GM19023 (cell line): ENCODE measurements around the gene MYOM1.
"Not testable (repeated sequence)": the region's sequence is repeated elsewhere in the genome, so short reads cannot be mapped to it uniquely, and the experiment has no call there.

Source experiments
- ATAC-seq: cut with Tn5 transposase; IDR thresholded peaks from one replicate; pipeline ENCODE4 v1.9.1; 2021; ENCODE audit warnings: mild to moderate bottlenecking, moderate library complexity; ENCODE audit not compliant: unreplicated experiment

The MYOM1 gene

DNA sequence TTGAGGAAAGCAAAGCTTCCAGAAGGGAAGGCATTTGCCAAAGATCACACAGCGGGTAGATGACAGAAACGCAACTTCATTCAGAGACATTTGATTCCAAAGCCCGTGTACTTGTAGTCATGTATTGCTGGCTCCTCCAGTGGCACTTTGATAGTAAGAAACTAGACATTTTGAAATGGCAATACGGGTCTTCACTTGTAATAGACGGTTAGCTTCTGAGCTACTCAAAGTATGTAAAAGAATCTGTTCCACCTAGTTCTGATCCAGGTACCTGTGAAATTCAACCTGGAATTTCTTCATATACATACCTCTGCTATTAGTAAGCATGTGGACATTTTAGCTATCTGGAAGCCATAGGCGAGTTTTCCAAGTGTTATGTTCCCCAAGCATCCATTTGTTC, 1.7 kb upstream of the MYOM1 start:
- ATAC-seq: no peak

DNA sequence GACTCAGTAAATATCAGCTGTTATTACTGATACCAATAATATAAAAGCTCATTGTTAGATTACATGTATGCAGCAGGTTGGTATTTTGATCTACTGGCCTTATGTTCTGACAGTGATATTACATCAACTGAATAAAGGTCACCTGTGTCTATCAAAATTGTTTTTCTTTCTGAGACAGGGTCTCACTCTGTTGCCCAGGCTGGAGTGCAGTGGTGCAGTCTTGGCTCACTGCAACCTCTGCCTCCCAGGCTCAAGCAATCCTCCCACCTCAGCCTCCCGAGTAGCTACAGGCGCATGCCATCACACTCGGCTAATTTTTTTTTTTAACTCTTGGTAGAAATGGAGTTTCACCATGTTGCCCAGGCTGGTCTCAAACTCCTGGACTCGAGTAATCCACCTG, 1.1 kb upstream of the MYOM1 start:
- not testable (repeated sequence) for ATAC-seq

DNA sequence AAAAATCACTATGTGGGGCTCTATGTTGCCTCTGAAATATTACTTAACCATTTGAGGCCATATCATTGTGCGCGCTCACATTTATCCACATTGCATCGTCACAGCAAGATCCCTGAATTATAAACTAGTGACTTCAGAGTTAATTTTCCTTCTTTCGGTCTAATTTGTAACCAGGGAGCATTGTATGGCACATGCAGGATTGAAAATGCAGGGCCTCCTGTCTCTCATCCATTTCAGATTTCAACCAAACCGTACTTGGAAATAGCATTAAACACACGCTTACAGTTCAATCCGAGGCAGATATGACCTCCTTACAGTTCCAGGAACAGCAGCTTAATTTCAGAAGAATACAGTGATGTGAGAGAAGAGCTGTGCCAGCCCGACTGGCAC, 532 bp downstream of the MYOM1 start:
- ATAC-seq: no peak

DNA sequence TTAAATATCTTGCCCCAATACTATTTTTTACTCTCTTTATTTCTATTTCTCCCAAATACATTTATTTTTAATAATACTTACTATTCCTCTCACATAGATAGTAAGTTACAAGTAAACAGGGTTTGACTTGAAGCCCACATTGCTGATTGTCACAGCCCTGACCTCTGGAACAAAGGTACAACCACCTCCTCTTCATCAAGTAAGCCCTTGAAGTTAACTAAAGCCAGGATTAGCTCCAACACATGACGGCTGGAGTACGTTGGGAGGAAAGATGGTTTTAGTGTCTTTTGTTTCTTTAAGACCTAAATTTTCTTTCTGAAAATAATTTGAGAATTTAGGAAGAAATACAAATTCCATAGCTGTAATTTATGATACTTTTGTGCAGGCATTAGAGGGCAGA, 949 bp downstream of the MYOM1 start:
- ATAC-seq: no peak

DNA sequence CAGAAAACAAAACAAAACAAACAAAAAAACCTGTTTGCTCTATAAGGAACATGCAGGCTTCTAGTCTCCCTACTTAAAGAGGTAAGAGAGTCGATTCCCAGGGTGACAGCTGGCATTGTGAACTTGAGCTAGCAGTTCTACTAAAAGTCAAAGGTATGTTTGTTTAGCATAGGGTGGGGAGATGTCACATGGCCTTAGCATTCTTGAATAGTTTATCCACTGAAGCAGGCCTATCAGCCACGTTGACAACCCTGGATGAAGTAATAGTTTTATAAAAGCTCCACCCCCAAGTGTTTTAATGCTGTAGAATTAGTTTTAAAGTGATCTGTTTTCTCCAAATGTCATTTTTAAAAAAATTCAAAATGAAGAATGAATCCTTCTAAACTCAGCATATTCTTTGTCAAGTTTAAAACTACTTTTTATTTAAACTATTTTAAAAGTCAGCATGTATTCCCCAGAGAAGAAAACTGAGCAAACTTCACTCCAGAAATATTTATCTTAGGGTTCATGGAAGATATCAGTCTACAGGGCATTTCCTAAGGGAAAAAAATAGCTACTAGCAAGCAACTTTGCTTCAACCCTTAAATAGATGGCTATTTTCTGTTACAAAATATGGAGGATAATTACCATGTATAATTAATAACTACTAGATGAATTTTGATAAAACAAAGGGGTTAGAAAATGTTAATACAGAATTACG, 1.7 kb downstream of the MYOM1 start:
- no peak for ATAC-seq

DNA sequence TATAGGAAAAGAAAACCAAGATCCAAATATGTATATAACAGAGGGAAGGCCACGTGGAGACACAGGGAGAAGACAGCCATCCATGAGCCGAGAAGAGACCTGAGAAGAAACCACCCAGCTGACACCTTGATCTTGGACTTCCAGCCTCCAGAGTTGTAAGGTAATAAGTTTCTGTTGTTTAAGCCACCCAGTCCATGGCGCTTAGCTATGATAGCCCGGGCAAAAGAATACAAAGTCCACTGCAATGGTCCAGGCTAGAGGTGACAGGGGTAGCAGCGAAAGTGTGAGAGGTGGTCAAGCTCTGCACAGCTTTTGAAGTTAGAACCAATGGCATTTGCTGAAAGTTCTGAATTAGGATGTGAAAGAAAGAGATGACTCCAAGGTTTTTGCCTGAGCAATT, 2.8 kb downstream of the MYOM1 start:
- no peak for ATAC-seq

DNA sequence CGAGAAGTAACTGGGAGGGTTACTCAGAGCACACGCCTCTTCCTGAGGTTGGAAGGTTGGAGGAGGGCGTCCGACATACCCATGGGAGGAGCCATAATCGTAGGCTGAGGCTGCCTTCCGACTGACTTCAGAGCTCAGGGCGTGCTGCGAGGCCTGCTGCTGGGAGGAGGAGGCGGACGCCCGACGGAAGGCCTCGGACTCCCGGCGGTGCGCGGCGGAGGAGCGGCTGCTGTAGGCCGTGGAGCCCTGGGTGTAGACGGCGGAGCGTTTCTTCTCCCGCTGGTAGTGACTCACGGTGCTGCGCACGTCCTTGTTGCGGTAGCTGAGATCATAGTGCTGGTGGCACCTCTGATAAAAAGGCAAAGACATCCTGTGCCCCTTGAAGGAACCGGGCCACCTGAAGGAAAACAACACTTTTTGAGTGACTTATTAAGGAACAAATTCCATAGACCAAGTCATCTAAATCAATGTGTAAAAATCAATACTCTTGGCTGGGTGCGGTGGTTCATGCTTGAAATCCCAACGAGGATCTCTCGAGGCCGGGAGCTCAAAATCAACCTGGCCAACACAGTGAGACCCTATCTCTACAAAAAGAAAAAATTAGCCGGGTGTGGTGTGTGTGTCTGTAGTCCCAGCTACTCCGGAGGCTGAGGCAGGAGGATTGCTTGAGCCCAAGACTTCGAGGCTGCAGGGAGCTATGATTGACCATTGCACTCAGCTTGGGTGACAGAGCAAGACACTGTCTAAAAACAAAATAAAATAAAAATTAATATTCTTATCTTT, 4.7 kb downstream of the MYOM1 start:
- no peak for ATAC-seq

DNA sequence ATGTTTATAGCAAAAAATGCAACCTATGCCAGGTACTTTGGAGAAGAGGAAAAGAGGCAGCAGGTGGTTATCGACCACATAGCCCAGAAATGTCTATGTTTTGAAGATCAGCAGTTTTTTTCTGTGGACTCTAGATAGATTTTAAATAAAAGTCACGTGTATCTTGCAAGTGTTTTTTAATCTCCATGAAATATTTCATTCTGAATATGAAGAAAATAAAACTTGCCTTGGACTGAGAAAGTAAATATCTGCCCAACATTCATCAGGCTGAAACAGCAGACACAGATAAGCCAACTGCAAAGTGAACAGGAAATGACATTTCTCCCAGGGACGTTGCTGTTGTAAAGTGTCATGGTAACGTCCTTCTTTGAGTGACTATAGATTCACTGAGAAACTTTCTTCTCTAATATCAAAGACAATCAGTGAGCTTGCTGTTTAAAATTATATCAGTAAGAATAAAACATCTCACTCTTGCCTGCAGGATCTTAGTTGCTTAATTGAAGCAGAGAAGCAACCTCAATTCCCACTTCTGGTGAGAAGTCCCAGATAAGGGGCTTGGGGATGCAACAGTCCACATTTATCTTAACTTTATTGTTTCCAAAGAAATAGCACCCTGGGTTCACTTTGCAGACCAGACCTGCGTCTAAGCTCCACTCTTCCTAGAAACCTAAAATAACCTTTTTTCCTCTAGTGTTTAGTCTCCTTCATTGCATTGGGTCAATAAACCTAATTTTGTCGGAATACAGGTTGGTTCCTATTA, 6.3 kb downstream of the MYOM1 start:
- ATAC-seq: no peak

DNA sequence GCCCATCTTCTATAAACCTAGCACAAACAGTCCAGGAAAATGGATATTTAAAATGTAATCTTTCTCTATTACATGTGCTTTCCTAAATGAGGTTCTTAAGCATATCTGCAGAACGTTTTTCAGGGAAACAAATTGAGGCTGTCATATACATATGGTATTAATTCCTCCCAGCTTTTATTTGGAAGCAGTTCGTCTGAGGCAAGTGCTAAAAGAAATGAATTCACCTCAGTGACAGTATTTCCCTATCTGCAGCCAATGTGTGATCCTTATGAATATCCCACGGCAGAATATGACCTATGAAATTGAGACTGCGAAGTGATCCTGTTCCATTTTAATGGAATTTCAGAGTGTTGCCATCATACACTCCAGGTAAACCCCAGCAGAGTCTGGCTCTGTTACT, 7.1 kb downstream of the MYOM1 start:
- no peak for ATAC-seq

DNA sequence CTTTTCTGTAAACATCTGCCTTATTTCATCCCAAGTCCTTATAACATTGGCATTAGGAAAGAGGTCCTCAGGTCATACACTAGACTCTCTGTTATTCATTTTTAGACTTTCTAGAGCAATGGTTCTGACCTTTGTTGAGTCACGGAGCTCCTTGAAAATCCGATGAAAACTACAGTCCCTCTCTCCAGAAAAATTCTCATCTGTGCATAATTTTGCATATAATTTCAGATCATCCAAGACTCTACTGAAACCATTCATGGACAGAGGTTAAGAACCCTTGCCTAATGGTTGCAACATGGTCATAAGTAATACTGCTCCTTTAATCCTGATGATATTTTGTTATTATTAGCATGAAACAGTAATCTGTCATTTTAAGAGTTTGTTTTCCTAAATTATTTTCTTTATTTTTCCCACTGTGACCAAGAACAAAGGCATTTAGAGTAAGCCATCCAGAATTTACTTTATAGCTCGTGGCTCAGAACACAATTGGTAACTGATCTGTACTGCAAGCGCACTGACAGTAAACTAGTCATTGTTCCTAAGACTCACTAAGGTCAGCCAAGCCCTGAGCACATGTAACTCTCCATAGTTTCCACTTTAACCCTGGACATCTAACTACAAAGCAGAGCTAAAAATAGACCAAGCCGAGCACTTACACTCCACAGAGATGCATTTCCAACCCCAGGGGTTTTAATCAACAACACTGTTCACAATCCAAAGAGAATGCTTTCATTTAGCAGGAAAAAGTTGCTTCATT, 8.4 kb downstream of the MYOM1 start:
- ATAC-seq: no peak

DNA sequence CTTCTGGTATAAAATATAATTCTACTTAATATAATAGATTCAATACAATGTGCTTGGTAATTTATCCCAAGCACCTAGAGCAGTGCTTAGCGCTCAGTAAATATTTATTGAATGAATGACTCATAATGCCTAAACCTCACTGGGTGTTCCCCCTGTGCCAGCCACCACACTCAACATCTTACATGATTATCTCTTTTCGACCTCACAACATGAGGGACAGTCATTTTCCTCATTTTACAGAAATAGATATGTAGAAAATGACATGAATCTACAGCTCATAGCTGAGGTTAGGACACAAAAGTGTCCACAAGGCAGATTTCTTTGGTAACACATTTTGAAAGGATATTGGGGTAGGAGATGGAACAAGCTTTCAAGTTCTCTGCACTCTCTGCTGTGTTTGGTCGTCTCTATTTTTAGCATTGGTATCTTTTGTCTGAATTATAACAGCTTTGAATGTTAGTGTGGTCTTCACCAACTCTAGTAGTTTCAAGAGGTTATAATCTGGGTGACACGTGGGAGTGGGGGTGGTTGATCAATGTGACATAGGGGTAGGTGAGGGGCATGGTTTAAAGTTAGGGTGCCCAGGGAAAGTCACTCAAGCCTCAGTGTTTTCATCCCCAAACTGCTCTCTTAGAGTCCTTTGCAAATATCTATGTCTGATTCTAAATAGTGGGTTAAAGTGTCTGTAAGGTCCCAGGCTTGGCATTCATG, 9.8 kb downstream of the MYOM1 start:
- ATAC-seq: peak; percentile 84

DNA sequence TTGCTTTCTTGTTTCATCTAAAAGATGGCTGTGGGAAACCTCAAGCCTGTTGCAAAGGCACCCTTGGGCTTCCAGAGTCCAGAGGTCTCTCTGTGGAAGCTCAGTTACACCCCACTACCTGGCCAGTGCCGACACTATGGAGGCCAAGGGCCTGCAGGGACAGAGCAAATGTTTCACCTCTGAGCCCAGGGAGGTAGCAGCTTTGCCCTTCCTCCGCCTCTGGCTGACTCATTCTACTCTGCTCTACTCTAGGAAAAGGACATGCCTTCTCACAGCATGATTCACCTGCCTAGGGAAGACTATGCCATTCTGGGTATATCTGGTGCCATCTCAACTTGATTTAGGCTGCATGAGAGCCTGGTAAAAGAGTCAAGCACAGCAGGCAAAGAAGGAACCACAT, 12.2 kb downstream of the MYOM1 start:
- no peak for ATAC-seq

DNA sequence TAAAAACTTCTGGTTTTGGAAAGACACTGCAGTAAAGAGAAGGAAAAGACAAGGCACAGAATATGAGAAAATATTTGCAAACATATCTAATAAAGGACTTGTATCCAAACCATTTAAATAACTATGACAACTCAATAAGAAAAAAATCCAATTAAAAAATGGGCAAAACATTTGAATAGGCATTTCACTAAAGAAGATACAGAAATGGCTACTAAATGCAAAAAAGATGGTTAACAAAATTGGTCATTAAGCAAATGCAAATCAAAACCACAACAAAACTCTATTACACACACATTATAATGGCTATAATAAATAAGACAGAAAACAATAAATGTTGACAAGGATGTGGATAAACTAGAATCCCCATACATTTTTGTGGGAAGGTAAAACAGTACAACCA, 14.5 kb downstream of the MYOM1 start:
- no peak for ATAC-seq

DNA sequence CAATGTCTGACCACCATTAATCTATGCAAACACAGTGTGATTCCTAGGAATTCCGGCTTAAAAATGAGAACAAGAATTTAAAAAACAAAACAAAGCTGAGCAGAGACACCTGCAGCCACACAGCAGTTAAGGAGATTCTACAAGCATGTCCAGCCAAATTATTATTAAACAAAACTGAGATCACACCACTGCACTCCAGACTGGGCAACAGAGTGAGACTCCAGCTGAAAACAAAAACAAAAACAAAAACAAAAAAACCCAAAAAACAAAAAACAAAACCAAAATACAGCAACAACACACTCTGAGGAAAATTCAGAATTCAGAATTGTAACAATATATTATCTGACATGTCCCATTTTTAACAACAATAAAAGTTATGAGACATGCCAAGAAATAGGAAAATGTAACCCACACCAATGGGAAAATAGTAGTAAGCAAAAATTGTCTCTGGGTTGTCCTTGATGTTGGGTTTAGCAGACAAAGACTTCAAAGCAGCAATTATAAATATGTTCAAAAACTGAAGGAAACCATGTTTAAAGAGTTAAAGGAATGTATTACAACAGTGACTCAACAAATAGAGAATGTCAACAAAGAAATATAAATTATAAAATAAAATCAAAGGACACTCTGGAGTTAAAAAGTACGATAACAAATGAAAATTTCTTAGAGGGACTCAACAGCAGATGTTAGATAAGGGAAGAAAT, 19.7 kb downstream of the MYOM1 start:
- no peak for ATAC-seq

DNA sequence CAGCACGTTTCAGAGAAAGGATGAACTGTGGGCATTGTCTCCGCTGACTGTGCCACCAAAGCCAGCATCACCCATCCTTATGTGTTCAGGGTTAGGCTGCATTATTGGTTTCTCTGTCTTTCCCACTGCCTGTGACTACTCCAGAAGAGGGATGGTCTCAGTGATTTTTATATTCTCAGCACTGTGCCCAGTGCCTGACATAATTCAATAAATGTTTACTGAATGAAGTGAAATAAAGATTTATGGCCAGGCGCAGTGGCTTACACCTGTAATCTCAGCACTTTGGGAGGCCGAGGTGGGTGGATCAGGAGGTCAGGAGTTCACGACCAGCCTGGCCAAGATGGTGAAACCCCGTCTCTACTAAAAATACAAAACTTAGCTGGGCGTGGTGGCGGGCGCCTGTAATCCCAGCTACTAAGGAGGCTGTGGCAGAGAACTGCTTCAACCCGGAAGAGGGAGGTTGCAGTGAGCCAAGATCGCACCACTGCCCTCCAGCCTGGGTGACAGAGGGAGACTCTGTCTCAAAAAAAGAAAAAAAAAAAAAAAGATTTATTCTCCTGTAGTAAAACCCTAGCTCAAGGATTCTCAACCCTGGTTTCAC, 21.4 kb downstream of the MYOM1 start:
- ATAC-seq: not testable (repeated sequence)

DNA sequence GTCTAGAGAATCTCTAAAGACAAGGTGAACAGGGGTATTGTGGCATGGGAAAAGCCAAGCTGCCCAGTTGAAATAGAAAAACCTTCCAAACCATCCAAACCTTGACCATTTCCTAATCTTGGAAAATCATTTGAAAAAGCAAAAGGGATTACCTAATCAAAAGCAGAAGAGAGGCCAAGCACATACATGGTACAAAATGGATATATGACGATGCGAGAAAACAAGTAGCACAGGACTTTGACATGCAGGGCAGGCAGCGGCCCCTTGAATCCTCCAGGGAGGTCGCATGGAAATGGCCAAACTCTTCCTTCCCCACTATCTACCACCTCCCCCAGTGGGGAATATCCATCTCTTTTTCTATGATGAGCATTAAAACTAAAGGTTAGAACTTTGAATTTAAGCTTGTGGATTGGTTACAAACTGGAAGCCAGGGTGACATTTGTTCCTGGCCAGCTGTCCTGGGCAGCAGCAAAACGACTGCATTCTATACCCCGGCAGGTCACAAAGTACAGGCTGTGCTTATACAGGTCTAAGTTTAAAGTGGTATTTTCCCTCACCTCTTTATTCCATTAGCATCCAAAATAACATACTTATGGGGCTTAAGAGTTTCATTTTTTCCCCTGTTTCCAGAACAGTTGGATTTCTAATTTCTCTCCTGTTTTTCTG, 24.7 kb downstream of the MYOM1 start:
- no peak for ATAC-seq

DNA sequence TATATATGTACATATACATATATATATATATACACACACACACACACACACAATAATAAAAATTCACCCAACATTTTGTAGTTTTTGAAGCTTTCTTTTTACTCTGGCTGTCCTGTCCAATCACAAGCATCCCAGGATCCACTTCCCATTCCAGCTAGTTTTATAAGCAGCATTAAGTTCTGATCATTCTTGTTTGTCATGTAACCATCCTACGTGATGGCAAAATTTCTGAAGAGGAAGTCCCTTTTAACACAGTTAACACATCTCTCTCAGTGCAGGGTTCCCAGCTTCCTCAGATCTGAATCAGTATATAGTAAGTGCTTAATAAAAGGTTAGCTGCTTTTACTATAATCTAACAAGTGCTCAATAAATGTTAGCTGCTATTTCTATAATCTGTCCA, 26.4 kb downstream of the MYOM1 start:
- ATAC-seq: no peak

DNA sequence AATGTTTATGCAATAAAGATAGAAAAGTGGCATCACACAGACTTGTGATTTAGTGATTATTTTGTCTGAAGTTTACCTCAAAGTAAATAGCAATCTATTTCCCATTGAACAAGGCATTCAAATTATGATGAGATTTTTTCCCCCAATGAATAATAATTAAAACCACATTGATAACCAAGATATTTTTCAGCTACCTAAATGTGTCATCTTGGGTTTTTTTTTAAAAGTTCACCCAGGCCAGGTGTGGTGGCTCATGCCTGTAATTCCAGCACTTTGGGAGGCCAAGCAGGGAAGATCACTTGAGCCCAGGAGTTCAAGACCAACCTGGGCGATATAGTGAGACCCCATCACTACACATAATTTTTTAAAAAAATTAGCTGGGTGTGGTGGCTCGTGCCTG, 27.0 kb downstream of the MYOM1 start:
- no peak for ATAC-seq

DNA sequence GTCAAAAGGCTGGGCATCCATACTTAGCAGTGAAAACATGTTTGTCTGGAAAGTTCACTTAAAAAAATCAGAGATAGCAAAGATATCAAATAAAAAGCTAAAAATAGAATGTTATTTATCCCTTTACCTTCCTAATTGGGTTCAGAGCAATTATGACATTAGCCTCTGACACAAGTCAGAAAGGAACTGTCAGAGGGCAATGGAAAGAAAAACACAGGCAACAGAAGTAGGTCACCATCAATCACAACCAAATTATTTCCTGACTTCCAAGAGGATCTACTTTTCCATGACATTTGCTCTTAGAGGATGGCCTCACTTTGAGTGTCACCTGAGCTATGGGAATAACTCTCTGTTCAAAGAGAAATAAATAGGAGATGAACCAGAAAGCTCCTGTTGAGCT, 27.5 kb downstream of the MYOM1 start:
- no peak for ATAC-seq
